Mesendoderm (in vitro differentiated cells): ENCODE data around the gene RAPGEF5.

Experiments
- DNase-seq: peaks from one replicate; pipeline ENCODE4 v3.0.0; 2013
- H2AK5ac ChIP-seq: 2 replicates; pipeline ENCODE4 v1.6.1; 2013; ENCODE audit warnings: low read length, inconsistent platforms
- H2BK120ac ChIP-seq: 2 replicates; pipeline ENCODE4 v1.6.1; 2013; ENCODE audit warnings: low read depth, mild to moderate bottlenecking, low read length, moderate library complexity, mixed read lengths
- H2BK15ac ChIP-seq: replicated peaks from 2 replicates; pipeline ENCODE4 v1.6.1; 2013; ENCODE audit warnings: low read depth, mild to moderate bottlenecking, moderate library complexity
- H2BK5ac ChIP-seq: 2 replicates; pipeline ENCODE4 v1.6.1; 2013; ENCODE audit warnings: low read length, inconsistent platforms
- H3K18ac ChIP-seq: 2 replicates; pipeline ENCODE4 v1.6.1; 2013; ENCODE audit warnings: mild to moderate bottlenecking, low read length, mixed read lengths
- H3K23ac ChIP-seq: one replicate; pipeline ENCODE4 v1.6.1; 2013; ENCODE audit warnings: low read length
- H3K27ac ChIP-seq: 2 replicates; pipeline ENCODE4 v1.5.1; 2013; ENCODE audit warnings: low read depth, mild to moderate bottlenecking, inconsistent platforms, low read length, moderate library complexity
- H3K27me3 ChIP-seq: 2 replicates; pipeline ENCODE4 v1.6.1; 2013; ENCODE audit warnings: low read length, control low read depth, mild to moderate bottlenecking, inconsistent platforms; ENCODE audit not compliant: insufficient read depth, poor library complexity
- H3K36me3 ChIP-seq: 2 replicates; pipeline ENCODE4 v1.6.1; 2013; ENCODE audit warnings: low read length, inconsistent platforms; ENCODE audit not compliant: control insufficient read depth, insufficient read depth
- H3K4ac ChIP-seq: one replicate; pipeline ENCODE4 v1.6.1; 2013; ENCODE audit warnings: low read depth, mild to moderate bottlenecking, low read length, moderate library complexity
- H3K4me1 ChIP-seq: 2 replicates; pipeline ENCODE4 v1.6.1; 2013; ENCODE audit warnings: low read depth, low read length, inconsistent platforms; ENCODE audit not compliant: control insufficient read depth
- H3K4me2 ChIP-seq: 2 replicates; pipeline ENCODE4 v1.6.1; 2013; ENCODE audit warnings: low read length
- H3K4me3 ChIP-seq: 2 replicates; pipeline ENCODE4 v1.5.1; 2013; ENCODE audit warnings: mild to moderate bottlenecking, low read length
- H3K56ac ChIP-seq: one replicate; pipeline ENCODE4 v1.6.1; 2013; ENCODE audit warnings: low read length
- H3K79me1 ChIP-seq: 2 replicates; pipeline ENCODE4 v1.6.1; 2013; ENCODE audit warnings: low read length, inconsistent platforms
- H3K79me2 ChIP-seq: 2 replicates; pipeline ENCODE4 v1.6.1; 2013; ENCODE audit warnings: mild to moderate bottlenecking, low read length; ENCODE audit not compliant: control insufficient read depth, insufficient read depth
- H3K9ac ChIP-seq: 2 replicates; pipeline ENCODE4 v1.6.1; 2013; ENCODE audit warnings: low read length, inconsistent platforms
- H4K5ac ChIP-seq: one replicate; pipeline ENCODE4 v1.6.1; 2013; ENCODE audit warnings: low read length
- H4K8ac ChIP-seq: one replicate; pipeline ENCODE4 v1.6.1; 2013; ENCODE audit warnings: low read depth, mild to moderate bottlenecking, control low read depth, low read length, moderate library complexity
- WGBS: extraction: QIAGEN DNeasy Blood & Tissue Kit; methylation state at CpG from one replicate; pipeline ENCODE4 v1.1.7; 2013; ENCODE audit warnings: low lambda C conversion rate, missing lambda C conversion rate; ENCODE audit not compliant: insufficient coverage; ENCODE audit errors: extremely low coverage; 5-methylcytosine and 5-hydroxymethylcytosine counted together

The RAPGEF5 gene

GRCh38 chr7:22194658-22195273 lies 162.2 kb downstream of the RAPGEF5 start:
- Histone ChIP-seq H3K79me1 (no peaks in the 10 kb centered on the region), H3K9ac (no peak overlapping the region), H2BK120ac (no peak overlapping the region), H3K27me3 (no peaks in the 10 kb centered on the region), H4K5ac (no peak overlapping the region), H3K36me3 (no peaks in the 10 kb centered on the region), H2BK15ac (no peak overlapping the region), H3K56ac (no peak overlapping the region), H3K23ac (no peak overlapping the region), H2AK5ac (no peak overlapping the region), H3K27ac (no peak overlapping the region), H2BK5ac (no peak overlapping the region), H3K4ac (no peak overlapping the region), H3K18ac (no peak overlapping the region), H3K4me3 (no peak overlapping the region), H4K8ac (no peak overlapping the region), H3K4me2 (no peak overlapping the region), H3K4me1 (peaks cover 11% of the 10 kb centered on the region), H3K79me2 (no peaks in the 10 kb centered on the region)
- no CpG with 5 or more reads among the region's 10 CpGs for WGBS
- no peak for DNase-seq

GRCh38 chr7:22193450-22193983 lies 163.4 kb downstream of the RAPGEF5 start:
- peak; percentile 92 for DNase-seq
- Histone ChIP-seq H3K36me3 (no peaks in the 10 kb centered on the region), H2BK15ac (no peak overlapping the region), H3K18ac (peak overlapping the region; percentile 0), H3K4me3 (peak overlapping the region; percentile 60), H3K4ac (no peak overlapping the region), H3K9ac (peak overlapping the region; percentile 71), H4K5ac (no peak overlapping the region), H3K79me2 (no peaks in the 10 kb centered on the region), H3K79me1 (no peaks in the 10 kb centered on the region), H3K27ac (no peak overlapping the region), H3K4me2 (peak overlapping the region; percentile 80), H2AK5ac (no peak overlapping the region), H3K27me3 (no peaks in the 10 kb centered on the region), H4K8ac (no peak overlapping the region), H2BK120ac (no peak overlapping the region), H2BK5ac (no peak overlapping the region), H3K23ac (no peak overlapping the region), H3K4me1 (peaks cover 11% of the 10 kb centered on the region), H3K56ac (peak overlapping the region; percentile 79)
- WGBS: no CpG with 5 or more reads among the region's 21 CpGs

GRCh38 chr7:22192801-22193200 lies 164.2 kb downstream of the RAPGEF5 start:
- H3K18ac ChIP-seq: no peak overlapping the region
- H3K27ac ChIP-seq: no peak overlapping the region
- no CpG with 5 or more reads among the region's 3 CpGs for WGBS
- no peak overlapping the region for H2BK120ac ChIP-seq
- no peak overlapping the region for H4K5ac ChIP-seq
- H3K4me2 ChIP-seq: peak overlapping the region; percentile 80
- no peak overlapping the region for H2AK5ac ChIP-seq
- no peak overlapping the region for H2BK5ac ChIP-seq
- no peaks in the 10 kb centered on the region for H3K27me3 ChIP-seq
- no peak overlapping the region for H3K23ac ChIP-seq
- no peaks in the 10 kb centered on the region for H3K36me3 ChIP-seq
- no peak overlapping the region for H3K4ac ChIP-seq
- peaks cover 11% of the 10 kb centered on the region for H3K4me1 ChIP-seq
- no peaks in the 10 kb centered on the region for H3K79me1 ChIP-seq
- no peak overlapping the region for H2BK15ac ChIP-seq
- no peaks in the 10 kb centered on the region for H3K79me2 ChIP-seq
- H3K4me3 ChIP-seq: peak overlapping the region; percentile 60
- H3K9ac ChIP-seq: peak overlapping the region; percentile 71
- DNase-seq: no peak
- H4K8ac ChIP-seq: no peak overlapping the region
- peak overlapping the region; percentile 79 for H3K56ac ChIP-seq

- Histone ChIP-seq H3K56ac (no peak overlapping the region), H3K79me2 (no peaks in the 10 kb centered on the region), H2AK5ac (no peak overlapping the region), H3K18ac (no peak overlapping the region), H4K5ac (no peak overlapping the region), H2BK15ac (no peak overlapping the region), H3K27ac (no peak overlapping the region), H3K4me2 (no peak overlapping the region), H3K4ac (no peak overlapping the region), H3K36me3 (no peaks in the 10 kb centered on the region), H3K4me1 (peaks cover 11% of the 10 kb centered on the region), H3K79me1 (no peaks in the 10 kb centered on the region), H2BK120ac (no peak overlapping the region), H4K8ac (no peak overlapping the region), H3K9ac (no peak overlapping the region), H3K27me3 (no peaks in the 10 kb centered on the region), H3K4me3 (no peak overlapping the region), H2BK5ac (no peak overlapping the region), H3K23ac (no peak overlapping the region)
- no peak for DNase-seq
- no CpG with 5 or more reads among the region's 8 CpGs for WGBS
Measured at GRCh38 chr7:22190736-22191135, 166.2 kb downstream of the RAPGEF5 start.

GRCh38 chr7:22189741-22190140 lies 167.2 kb downstream of the RAPGEF5 start:
- no peaks in the 10 kb centered on the region for H3K79me1 ChIP-seq
- no peak overlapping the region for H3K4me3 ChIP-seq
- no peak overlapping the region for H3K4me2 ChIP-seq
- H2BK5ac ChIP-seq: no peak overlapping the region
- no peak for DNase-seq
- H2AK5ac ChIP-seq: no peak overlapping the region
- H4K5ac ChIP-seq: no peak overlapping the region
- H3K18ac ChIP-seq: no peak overlapping the region
- no CpG with 5 or more reads among the region's 6 CpGs for WGBS
- no peak overlapping the region for H4K8ac ChIP-seq
- no peak overlapping the region for H3K56ac ChIP-seq
- no peak overlapping the region for H3K9ac ChIP-seq
- no peaks in the 10 kb centered on the region for H3K36me3 ChIP-seq
- peaks cover 11% of the 10 kb centered on the region for H3K4me1 ChIP-seq
- H3K23ac ChIP-seq: no peak overlapping the region
- no peak overlapping the region for H2BK120ac ChIP-seq
- H3K27ac ChIP-seq: no peak overlapping the region
- H3K27me3 ChIP-seq: no peaks in the 10 kb centered on the region
- H2BK15ac ChIP-seq: no peak overlapping the region
- no peaks in the 10 kb centered on the region for H3K79me2 ChIP-seq
- no peak overlapping the region for H3K4ac ChIP-seq

- no peak overlapping the region for H3K27ac ChIP-seq
- H2AK5ac ChIP-seq: no peak overlapping the region
- H3K18ac ChIP-seq: no peak overlapping the region
- no peak overlapping the region for H3K4me2 ChIP-seq
- DNase-seq: peak; percentile 38
- H3K27me3 ChIP-seq: no peaks in the 10 kb centered on the region
- no peaks in the 10 kb centered on the region for H3K79me1 ChIP-seq
- no peak overlapping the region for H4K8ac ChIP-seq
- H3K9ac ChIP-seq: no peak overlapping the region
- H3K79me2 ChIP-seq: no peaks in the 10 kb centered on the region
- H3K36me3 ChIP-seq: no peaks in the 10 kb centered on the region
- H3K23ac ChIP-seq: no peak overlapping the region
- H2BK15ac ChIP-seq: no peak overlapping the region
- H4K5ac ChIP-seq: no peak overlapping the region
- no peak overlapping the region for H2BK120ac ChIP-seq
- WGBS: no CpG with 5 or more reads among the region's 3 CpGs
- no peak overlapping the region for H3K56ac ChIP-seq
- no peak overlapping the region for H3K4ac ChIP-seq
- H2BK5ac ChIP-seq: no peak overlapping the region
- H3K4me1 ChIP-seq: peaks cover 12% of the 10 kb centered on the region
- no peak overlapping the region for H3K4me3 ChIP-seq
Measured at GRCh38 chr7:22189230-22189629, 167.7 kb downstream of the RAPGEF5 start.
